ENCODE results near the gene TNFSF12. TPM values are rescaled to one million over a fixed set of nuclear protein-coding genes. Genes with fewer than 3 reads are reported as not detected.

TNFSF12 gene
- total RNA-seq, 1 experiment from 2014 or later, result 7.1 TPM

DNA sequence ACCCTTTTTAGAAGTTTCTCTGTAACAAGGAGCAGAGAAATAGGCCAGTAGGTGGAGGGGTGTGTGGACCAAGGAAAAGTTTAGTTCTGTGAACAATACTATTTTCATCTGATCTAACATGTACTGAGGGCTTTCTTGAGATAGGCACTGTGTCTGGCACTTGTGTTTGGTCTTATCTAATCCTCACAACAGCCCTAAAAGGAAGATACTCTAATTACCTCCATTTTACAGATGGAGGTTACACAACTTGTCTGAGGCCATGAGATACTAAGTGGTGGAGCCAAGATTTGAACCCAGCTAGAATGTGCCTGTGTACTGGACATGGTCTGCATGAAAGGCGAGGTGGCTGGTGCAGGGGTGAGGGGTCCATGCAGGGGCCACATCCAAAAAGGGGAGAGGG is 4.5 kb downstream of the TNFSF12 start:
- no peak overlapping the region for H2AFZ ChIP-seq (ENCODE audit: low read length)
- no peak overlapping the region for H2BK12ac ChIP-seq (ENCODE audit: insufficient read length, low read depth, low read length)
- no CpG with 5 or more reads among the region's 1 CpG for WGBS (ENCODE audit: extremely low coverage, insufficient read length, low lambda C conversion rate)
- peaks cover 17% of the 10 kb centered on the region for H3K27me3 Mint-ChIP-seq (ENCODE audit: low read depth)
- H3K14ac ChIP-seq (ENCODE audit: insufficient read depth, low read length), result no peak overlapping the region
- H4K20me1 ChIP-seq (ENCODE audit: control insufficient read depth, insufficient read depth, insufficient read length), result no peaks in the 10 kb centered on the region
- H2BK15ac ChIP-seq (ENCODE audit: low read depth, low read length), result no peak overlapping the region
- H3K27ac Mint-ChIP-seq, result no peak overlapping the region
- H3K27me3 ChIP-seq (ENCODE audit: insufficient read depth, low read length), result no peaks in the 10 kb centered on the region
- no peak overlapping the region for H3K27ac ChIP-seq (ENCODE audit: insufficient read length, low read depth, low read length)
- no peak overlapping the region for H3K4me2 ChIP-seq (ENCODE audit: insufficient read depth, insufficient read length, low read length)
- H3K23ac ChIP-seq (ENCODE audit: insufficient read length, low read depth, low read length), result no peak overlapping the region
- H4K8ac ChIP-seq (replicated peaks; ENCODE audit: insufficient read length, low read depth, low read length), result no peak overlapping the region
- no peak overlapping the region for H3K9ac ChIP-seq (ENCODE audit: extremely low read depth, insufficient read length, low read length)
- no peak overlapping the region for H3K4ac ChIP-seq (ENCODE audit: low read depth, low read length)
- no peak for TF ChIP-seq CTCF (conservative IDR thresholded peaks at IDR 0.05)
- no peak overlapping the region for H3K18ac ChIP-seq (ENCODE audit: insufficient read length, low read depth, low read length)
- no peaks in the 10 kb centered on the region for H3K9me3 Mint-ChIP-seq
- H4K5ac ChIP-seq (ENCODE audit: insufficient read length, low read depth, low read length), result no peak overlapping the region
- no peak overlapping the region for H4K91ac ChIP-seq (ENCODE audit: insufficient read length, low read depth, low read length)
- no peaks in the 10 kb centered on the region for H3K36me3 Mint-ChIP-seq (ENCODE audit: insufficient read depth in 1 of 3, low read depth in 3 of 3)
- H3T11ph ChIP-seq (ENCODE audit: low read length), result no peak overlapping the region
- H2AK5ac ChIP-seq (ENCODE audit: insufficient read length, low read length), result no peak overlapping the region
- H3K9me3 ChIP-seq (ENCODE audit: control insufficient read depth, low read depth, low read length), result no peaks in the 10 kb centered on the region
- no peak overlapping the region for H2BK5ac ChIP-seq (ENCODE audit: insufficient read length, low read length)
- peaks cover 13 to 33% of the 10 kb centered on the region in 2 experiments for H3K4me1 Mint-ChIP-seq
- H3K23me2 ChIP-seq (ENCODE audit: insufficient read length, low read depth, low read length, poor library complexity, severe bottlenecking), result peaks cover 8% of the 10 kb centered on the region
- no peaks in the 10 kb centered on the region for H3K79me2 ChIP-seq (ENCODE audit: insufficient read depth, low read length)
- no peak overlapping the region for H3K56ac ChIP-seq (ENCODE audit: insufficient read length, low read depth, low read length)
- no peak for DNase-seq
- 0 out of 2 replicates have a peak, but pooled peaks cover 2% of the 10 kb centered on the region for H3K4me1 ChIP-seq (ENCODE audit: insufficient read depth, low read length)
- H2BK120ac ChIP-seq (ENCODE audit: low read depth, low read length, poor library complexity, severe bottlenecking), result no peak overlapping the region
- H2BK20ac ChIP-seq (ENCODE audit: low read depth, low read length, poor library complexity, severe bottlenecking), result no peak overlapping the region
- no peak overlapping the region for H3K4me3 Mint-ChIP-seq
- H3K79me1 ChIP-seq (ENCODE audit: insufficient read depth, low read depth, low read length, poor library complexity, severe bottlenecking), result no peaks in the 10 kb centered on the region

Data from H9 (cell line).